HEK293 (cell line): ENCODE measurements around the gene CSK.

Experiments
- ATF2 ChIP-seq: fragments of 450-650 bp; formaldehyde crosslinking; IDR thresholded peaks from 2 replicates; pipeline ENCODE4 v1.5.1; 2016; ENCODE audit warnings: missing biosample characterization, missing genetic modification characterization, low read depth
- BCL11A ChIP-seq: fragments of 450-650 bp; formaldehyde crosslinking; IDR thresholded peaks from 2 replicates; pipeline ENCODE4 v1.5.1; 2016; ENCODE audit warnings: low read depth, missing biosample characterization, missing genetic modification characterization
- KLF1 ChIP-seq: fragments of 450-650 bp; formaldehyde crosslinking; IDR thresholded peaks from 2 replicates; pipeline ENCODE4 v1.5.1; 2016; ENCODE audit warnings: missing biosample characterization, missing genetic modification characterization
- KLF17 ChIP-seq: fragments of 450-650 bp; formaldehyde crosslinking; IDR thresholded peaks from 2 replicates; pipeline ENCODE4 v1.5.1; 2016; ENCODE audit warnings: missing biosample characterization, missing genetic modification characterization
- KLF7 ChIP-seq: fragments of 450-650 bp; formaldehyde crosslinking; IDR thresholded peaks from 2 replicates; pipeline ENCODE4 v1.5.1; 2016; ENCODE audit warnings: missing biosample characterization, missing genetic modification characterization, borderline replicate concordance
- MYNN ChIP-seq: fragments of 450-650 bp; formaldehyde crosslinking; IDR thresholded peaks from 2 replicates; pipeline ENCODE4 v1.5.1; 2016; ENCODE audit warnings: missing biosample characterization, missing genetic modification characterization, borderline replicate concordance
- OSR2 ChIP-seq: fragments of 450-650 bp; formaldehyde crosslinking; IDR thresholded peaks from 2 replicates; pipeline ENCODE4 v1.5.1; 2016; ENCODE audit warnings: missing biosample characterization, missing genetic modification characterization
- ZBTB44 ChIP-seq: fragments of 450-650 bp; IDR thresholded peaks from 2 replicates; pipeline ENCODE4 v1.5.1; 2018; ENCODE audit warnings: missing biosample characterization, mild to moderate bottlenecking, missing genetic modification characterization
- ZBTB48 ChIP-seq: fragments of 450-650 bp; formaldehyde crosslinking; IDR thresholded peaks from 2 replicates; pipeline ENCODE4 v1.5.1; 2016; ENCODE audit warnings: missing biosample characterization, missing genetic modification characterization
- ZBTB8A ChIP-seq: fragments of 450-650 bp; formaldehyde crosslinking; IDR thresholded peaks from 2 replicates; pipeline ENCODE4 v1.5.1; 2016; ENCODE audit warnings: missing biosample characterization, missing genetic modification characterization
- ZEB2 ChIP-seq: fragments of 450-650 bp; formaldehyde crosslinking; IDR thresholded peaks from 2 replicates; pipeline ENCODE4 v1.5.1; 2016; ENCODE audit warnings: missing biosample characterization, missing genetic modification characterization
- ZFHX2 ChIP-seq: fragments of 450-650 bp; formaldehyde crosslinking; conservative IDR thresholded peaks from 2 replicates; pipeline ENCODE4 v1.5.1; 2016; ENCODE audit warnings: missing biosample characterization, missing genetic modification characterization
- ZFP37 ChIP-seq: fragments of 450-650 bp; formaldehyde crosslinking; IDR thresholded peaks from 2 replicates; pipeline ENCODE4 v1.5.1; 2016; ENCODE audit warnings: missing biosample characterization, missing genetic modification characterization
- ZNF18 ChIP-seq: fragments of 450-650 bp; formaldehyde crosslinking; IDR thresholded peaks from 2 replicates; pipeline ENCODE4 v1.5.1; 2016; ENCODE audit warnings: missing biosample characterization, missing genetic modification characterization
- ZNF184 ChIP-seq: fragments of 450-650 bp; IDR thresholded peaks from 2 replicates; pipeline ENCODE4 v1.5.1; 2018; ENCODE audit warnings: missing biosample characterization, mild to moderate bottlenecking, missing genetic modification characterization
- ZNF248 ChIP-seq: fragments of 450-650 bp; formaldehyde crosslinking; IDR thresholded peaks from 2 replicates; pipeline ENCODE4 v1.5.1; 2017; ENCODE audit warnings: missing biosample characterization, missing genetic modification characterization
- ZNF324 ChIP-seq: fragments of 450-650 bp; formaldehyde crosslinking; IDR thresholded peaks from 2 replicates; pipeline ENCODE4 v1.5.1; 2016; ENCODE audit warnings: missing biosample characterization, missing genetic modification characterization
- ZNF335 ChIP-seq: fragments of 450-650 bp; formaldehyde crosslinking; conservative IDR thresholded peaks from 2 replicates; pipeline ENCODE4 v1.5.1; 2016; ENCODE audit warnings: missing biosample characterization, missing genetic modification characterization
- ZNF48 ChIP-seq: fragments of 450-650 bp; formaldehyde crosslinking; IDR thresholded peaks from 2 replicates; pipeline ENCODE4 v1.5.1; 2016; ENCODE audit warnings: missing biosample characterization, missing genetic modification characterization
- ZNF600 ChIP-seq: fragments of 450-650 bp; formaldehyde crosslinking; IDR thresholded peaks from 2 replicates; pipeline ENCODE4 v1.5.1; 2016; ENCODE audit warnings: missing biosample characterization, missing genetic modification characterization
- ZNF660 ChIP-seq: fragments of 450-650 bp; IDR thresholded peaks from 2 replicates; pipeline ENCODE4 v1.5.1; 2018; ENCODE audit warnings: missing biosample characterization, mild to moderate bottlenecking, missing genetic modification characterization
- ZNF664 ChIP-seq: fragments of 450-650 bp; formaldehyde crosslinking; IDR thresholded peaks from 2 replicates; pipeline ENCODE4 v1.5.1; 2016; ENCODE audit warnings: missing biosample characterization, missing genetic modification characterization
- ZNF677 ChIP-seq: fragments of 450-650 bp; IDR thresholded peaks from 2 replicates; pipeline ENCODE4 v1.5.0; 2018; ENCODE audit warnings: missing biosample characterization, mild to moderate bottlenecking, missing genetic modification characterization, moderate library complexity
- ZNF692 ChIP-seq: fragments of 450-650 bp; formaldehyde crosslinking; IDR thresholded peaks from 2 replicates; pipeline ENCODE4 v1.5.1; 2016; ENCODE audit warnings: missing biosample characterization, missing genetic modification characterization
- ZNF707 ChIP-seq: fragments of 450-650 bp; formaldehyde crosslinking; IDR thresholded peaks from 2 replicates; pipeline ENCODE4 v1.5.1; 2016; ENCODE audit warnings: missing biosample characterization, missing genetic modification characterization
- ZSCAN23 ChIP-seq: fragments of 450-650 bp; formaldehyde crosslinking; IDR thresholded peaks from 2 replicates; pipeline ENCODE4 v1.5.1; 2016; ENCODE audit warnings: missing biosample characterization, missing genetic modification characterization
- ZSCAN30 ChIP-seq: fragments of 450-650 bp; IDR thresholded peaks from 2 replicates; pipeline ENCODE4 v1.5.1; 2018; ENCODE audit warnings: missing biosample characterization, mild to moderate bottlenecking, missing genetic modification characterization, moderate library complexity

CSK gene

GRCh38 chr15:74790080-74790916, 8.4 kb downstream of the CSK start (continued):
- TF ChIP-seq ZNF692 (tag by site-specific recombination) (peak; percentile 66), ZSCAN23 (0 out of 2 replicates have a peak, but pooled peaks have one; percentile 26), ZNF335 (tag by site-specific recombination) (peak; percentile 90), KLF17 (tag by site-specific recombination) (0 out of 2 replicates have a peak, but pooled peaks have one; percentile 76), ZNF600 (tag by site-specific recombination) (peak; percentile 95), ZFP37 (tag by site-specific recombination) (peak; percentile 74), BCL11A (no peak), ZFHX2 (tag by site-specific recombination) (0 out of 2 replicates have a peak, but pooled peaks have one; percentile 17), ZNF660 (tag by site-specific recombination) (peak; percentile 91), KLF7 (tag by site-specific recombination) (no peak), ZNF664 (tag by site-specific recombination) (peak; percentile 90; the same call in 1 of the 2 replicates), ZBTB44 (tag by site-specific recombination) (0 out of 2 replicates have a peak, but pooled peaks have one; percentile 19), ZBTB48 (tag by site-specific recombination) (peak; percentile 90), ZNF677 (no peak), ZNF48 (tag by site-specific recombination) (no peak), ZNF324 (tag by site-specific recombination) (no peak), ZNF18 (tag by site-specific recombination) (no peak), OSR2 (tag by site-specific recombination) (0 out of 2 replicates have a peak, but pooled peaks have one; percentile 12), ZNF248 (no peak), ZEB2 (peak; percentile 45; the same call in 1 of the 2 replicates), ZNF184 (tag by site-specific recombination) (no peak), ATF2 (tag by site-specific recombination) (no peak), MYNN (tag by site-specific recombination) (no peak), KLF1 (tag by site-specific recombination) (no peak), ZBTB8A (tag by site-specific recombination) (peak; percentile 85), ZSCAN30 (tag by site-specific recombination) (peak; percentile 91), ZNF707 (tag by site-specific recombination) (peak; percentile 32; the same call in 1 of the 2 replicates)
